DMS153 treated with DMSO at 0.1 percent for 48 hours (cell line): ENCODE data around the gene GOLM1.
"Not testable (repeated sequence)": the region's sequence is repeated elsewhere in the genome, so short reads cannot be mapped to it uniquely, and the experiment has no call there.

Experiments
- DNase-seq: peaks from one replicate; lab custom pipeline; 2025; ENCODE audit not compliant: unreplicated experiment; lab: John Stamatoyannopoulos, UW

GOLM1 gene

GRCh38 chr9:86091477-86091876, 7.9 kb downstream of the GOLM1 start:
- DNase-seq, result no peak

- DNase-seq, result no peak
Observed at GRCh38 chr9:86082870-86083269, 16.5 kb downstream of the GOLM1 start.

GRCh38 chr9:86079865-86080469, 19.4 kb downstream of the GOLM1 start:
- DNase-seq, result no peak

- no peak for DNase-seq
Observed at GRCh38 chr9:86079421-86079831, 19.9 kb downstream of the GOLM1 start.

- DNase-seq, result no peak
Observed at GRCh38 chr9:86078731-86079130, 20.6 kb downstream of the GOLM1 start.

- DNase-seq, result no peak
Observed at GRCh38 chr9:86077276-86077675, 22.1 kb downstream of the GOLM1 start.

- no peak for DNase-seq
Observed at GRCh38 chr9:86075132-86076109, 23.9 kb downstream of the GOLM1 start.

GRCh38 chr9:86073839-86074238, 25.5 kb downstream of the GOLM1 start:
- DNase-seq, result no peak

GRCh38 chr9:86072394-86072877, 26.9 kb downstream of the GOLM1 start:
- no peak for DNase-seq

GRCh38 chr9:86069206-86069869, 30.0 kb downstream of the GOLM1 start:
- DNase-seq, result no peak

- DNase-seq, result no peak
Observed at GRCh38 chr9:86064220-86064619, 35.1 kb downstream of the GOLM1 start.

- DNase-seq, result no peak
Observed at GRCh38 chr9:86062845-86063693, 36.3 kb downstream of the GOLM1 start.

- no peak for DNase-seq
Observed at GRCh38 chr9:86061972-86062739, 37.2 kb downstream of the GOLM1 start.

- DNase-seq, result no peak
Observed at GRCh38 chr9:86057491-86057890, 41.9 kb downstream of the GOLM1 start.

GRCh38 chr9:86054695-86055094, 44.7 kb downstream of the GOLM1 start:
- no peak for DNase-seq

- DNase-seq, result no peak
Observed at GRCh38 chr9:86052556-86053468, 46.5 kb downstream of the GOLM1 start.

- DNase-seq, result not testable (repeated sequence)
Observed at GRCh38 chr9:86048018-86048742, 51.2 kb downstream of the GOLM1 start.

- DNase-seq, result no peak
Observed at GRCh38 chr9:86047361-86047760, 52.0 kb downstream of the GOLM1 start.
